ENCODE results near the gene ORM1.

The ORM1 gene

GRCh38 chr9:114359801-114360200, 36.9 kb downstream of the ORM1 start:
- Histone ChIP-seq H2AFZ (ENCODE audit: low read length) (no peak overlapping the region), H2BK15ac (ENCODE audit: low read length) (no peak overlapping the region), H3K27ac (replicated peaks; ENCODE audit: low read length) (no peak overlapping the region), H2BK5ac (ENCODE audit: low read length) (no peak overlapping the region), H3K9me3 (replicated peaks in 1 of 2; ENCODE audit: control insufficient read depth in 2 of 2, insufficient read depth in 1 of 2, low read depth in 1 of 2, low read length in 2 of 2) (no peaks in the 10 kb centered on the region), H3K36me3 (replicated peaks in 1 of 2; ENCODE audit: control insufficient read depth in 2 of 2, insufficient read depth in 2 of 2, low read length in 2 of 2) (peaks cover 28 to 79% of the 10 kb centered on the region in 2 donors), H2AK5ac (ENCODE audit: low read depth, low read length) (no peak overlapping the region), H3K14ac (ENCODE audit: low read length) (no peak overlapping the region), H2BK120ac (ENCODE audit: low read depth, low read length) (no peak overlapping the region), H3K27me3 (ENCODE audit: control insufficient read depth in 3 of 3, insufficient read depth in 3 of 3, low read depth in 1 of 3, low read length in 3 of 3) (no peaks in the 10 kb centered on the region), H3K4me1 (ENCODE audit: control insufficient read depth in 2 of 2, insufficient read depth in 1 of 2, low read depth in 1 of 2, low read length in 2 of 2) (no peaks in the 10 kb centered on the region), H4K91ac (ENCODE audit: low read depth, low read length, poor library complexity) (no peak overlapping the region), H3K79me1 (ENCODE audit: low read depth, low read length) (no peaks in the 10 kb centered on the region), H3K4me3 (ENCODE audit: low read length in 2 of 2) (peak overlapping the region in 1 of 2 donors; percentile 26), H4K8ac (ENCODE audit: low read depth, low read length) (no peak overlapping the region), H3K4me2 (ENCODE audit: insufficient read depth, low read length, poor library complexity, severe bottlenecking) (no peak overlapping the region), H2BK12ac (ENCODE audit: low read length) (no peak overlapping the region), H3K4ac (ENCODE audit: low read length) (no peak overlapping the region), H3K9ac (ENCODE audit: low read depth, low read length, poor library complexity) (no peak overlapping the region), H3K23ac (ENCODE audit: low read depth, low read length, poor library complexity) (no peak overlapping the region), H3K18ac (ENCODE audit: low read length) (no peak overlapping the region)
- WGBS, 2 donors (ENCODE audit: extremely low coverage in 2 of 2, insufficient read length in 2 of 2, insufficient replicate concordance in 1 of 2), result no CpG with 5 or more reads among the region's 7 CpGs
- no peak for DNase-seq (ENCODE audit: low spot score)

GRCh38 chr9:114361542-114361941, 38.6 kb downstream of the ORM1 start:
- H3K27me3 ChIP-seq (ENCODE audit: control insufficient read depth in 3 of 3, insufficient read depth in 3 of 3, low read depth in 1 of 3, low read length in 3 of 3), result no peaks in the 10 kb centered on the region
- no peak overlapping the region for H2AK5ac ChIP-seq (ENCODE audit: low read depth, low read length)
- no peak overlapping the region for H2AFZ ChIP-seq (ENCODE audit: low read length)
- no peak overlapping the region for H3K23ac ChIP-seq (ENCODE audit: low read depth, low read length, poor library complexity)
- H3K79me1 ChIP-seq (ENCODE audit: low read depth, low read length), result no peaks in the 10 kb centered on the region
- no peak overlapping the region for H3K4me3 ChIP-seq (ENCODE audit: low read length in 2 of 2)
- no peak overlapping the region for H3K9ac ChIP-seq (ENCODE audit: low read depth, low read length, poor library complexity)
- H3K9me3 ChIP-seq (replicated peaks in 1 of 2; ENCODE audit: control insufficient read depth in 2 of 2, insufficient read depth in 1 of 2, low read depth in 1 of 2, low read length in 2 of 2), result no peaks in the 10 kb centered on the region
- no peaks in the 10 kb centered on the region for H3K4me1 ChIP-seq (ENCODE audit: control insufficient read depth in 2 of 2, insufficient read depth in 1 of 2, low read depth in 1 of 2, low read length in 2 of 2)
- H3K18ac ChIP-seq (ENCODE audit: low read length), result no peak overlapping the region
- no peak overlapping the region for H2BK120ac ChIP-seq (ENCODE audit: low read depth, low read length)
- H2BK5ac ChIP-seq (ENCODE audit: low read length), result no peak overlapping the region
- H3K4ac ChIP-seq (ENCODE audit: low read length), result no peak overlapping the region
- H4K8ac ChIP-seq (ENCODE audit: low read depth, low read length), result no peak overlapping the region
- WGBS, 2 donors (ENCODE audit: extremely low coverage in 2 of 2, insufficient read length in 2 of 2, insufficient replicate concordance in 1 of 2), result no CpG with 5 or more reads among the region's 7 CpGs
- no peak for DNase-seq (ENCODE audit: low spot score)
- H4K91ac ChIP-seq (ENCODE audit: low read depth, low read length, poor library complexity), result no peak overlapping the region
- no peak overlapping the region for H3K4me2 ChIP-seq (ENCODE audit: insufficient read depth, low read length, poor library complexity, severe bottlenecking)
- no peak overlapping the region for H2BK12ac ChIP-seq (ENCODE audit: low read length)
- no peak overlapping the region for H3K14ac ChIP-seq (ENCODE audit: low read length)
- H2BK15ac ChIP-seq (ENCODE audit: low read length), result no peak overlapping the region
- H3K27ac ChIP-seq (replicated peaks; ENCODE audit: low read length), result no peak overlapping the region
- H3K36me3 ChIP-seq (replicated peaks in 1 of 2; ENCODE audit: control insufficient read depth in 2 of 2, insufficient read depth in 2 of 2, low read length in 2 of 2), result peaks cover 23 to 69% of the 10 kb centered on the region in 2 donors

GRCh38 chr9:114362394-114362793, 39.5 kb downstream of the ORM1 start:
- Histone ChIP-seq H3K27me3 (ENCODE audit: control insufficient read depth in 3 of 3, insufficient read depth in 3 of 3, low read depth in 1 of 3, low read length in 3 of 3) (no peaks in the 10 kb centered on the region), H2BK5ac (ENCODE audit: low read length) (no peak overlapping the region), H3K18ac (ENCODE audit: low read length) (no peak overlapping the region), H2BK15ac (ENCODE audit: low read length) (no peak overlapping the region), H2BK120ac (ENCODE audit: low read depth, low read length) (no peak overlapping the region), H2AK5ac (ENCODE audit: low read depth, low read length) (no peak overlapping the region), H3K79me1 (ENCODE audit: low read depth, low read length) (no peaks in the 10 kb centered on the region), H3K36me3 (replicated peaks in 1 of 2; ENCODE audit: control insufficient read depth in 2 of 2, insufficient read depth in 2 of 2, low read length in 2 of 2) (peaks cover 21 to 66% of the 10 kb centered on the region in 2 donors), H2AFZ (ENCODE audit: low read length) (no peak overlapping the region), H4K91ac (ENCODE audit: low read depth, low read length, poor library complexity) (no peak overlapping the region), H3K4ac (ENCODE audit: low read length) (no peak overlapping the region), H2BK12ac (ENCODE audit: low read length) (no peak overlapping the region), H3K14ac (ENCODE audit: low read length) (no peak overlapping the region), H3K9ac (ENCODE audit: low read depth, low read length, poor library complexity) (no peak overlapping the region), H3K23ac (ENCODE audit: low read depth, low read length, poor library complexity) (no peak overlapping the region), H3K4me1 (ENCODE audit: control insufficient read depth in 2 of 2, insufficient read depth in 1 of 2, low read depth in 1 of 2, low read length in 2 of 2) (no peaks in the 10 kb centered on the region), H3K4me3 (ENCODE audit: low read length in 2 of 2) (no peak overlapping the region), H4K8ac (ENCODE audit: low read depth, low read length) (no peak overlapping the region), H3K9me3 (replicated peaks in 1 of 2; ENCODE audit: control insufficient read depth in 2 of 2, insufficient read depth in 1 of 2, low read depth in 1 of 2, low read length in 2 of 2) (no peaks in the 10 kb centered on the region), H3K27ac (replicated peaks; ENCODE audit: low read length) (no peak overlapping the region), H3K4me2 (ENCODE audit: insufficient read depth, low read length, poor library complexity, severe bottlenecking) (no peak overlapping the region)
- DNase-seq (ENCODE audit: low spot score), result no peak
- no CpG with 5 or more reads among the region's 12 CpGs for WGBS, 2 donors (ENCODE audit: extremely low coverage in 2 of 2, insufficient read length in 2 of 2, insufficient replicate concordance in 1 of 2)

- H3K36me3 ChIP-seq (replicated peaks in 1 of 2; ENCODE audit: control insufficient read depth in 2 of 2, insufficient read depth in 2 of 2, low read length in 2 of 2), result peaks cover 25 to 65% of the 10 kb centered on the region in 2 donors
- no peak overlapping the region for H4K8ac ChIP-seq (ENCODE audit: low read depth, low read length)
- no peak overlapping the region for H3K4me2 ChIP-seq (ENCODE audit: insufficient read depth, low read length, poor library complexity, severe bottlenecking)
- no peak overlapping the region for H2BK120ac ChIP-seq (ENCODE audit: low read depth, low read length)
- no peak overlapping the region for H3K14ac ChIP-seq (ENCODE audit: low read length)
- no peak overlapping the region for H3K4me3 ChIP-seq (ENCODE audit: low read length in 2 of 2)
- DNase-seq (ENCODE audit: low spot score), result no peak
- no peaks in the 10 kb centered on the region for H3K4me1 ChIP-seq (ENCODE audit: control insufficient read depth in 2 of 2, insufficient read depth in 1 of 2, low read depth in 1 of 2, low read length in 2 of 2)
- no peaks in the 10 kb centered on the region for H3K9me3 ChIP-seq (replicated peaks in 1 of 2; ENCODE audit: control insufficient read depth in 2 of 2, insufficient read depth in 1 of 2, low read depth in 1 of 2, low read length in 2 of 2)
- no peak overlapping the region for H2BK12ac ChIP-seq (ENCODE audit: low read length)
- no peak overlapping the region for H2BK5ac ChIP-seq (ENCODE audit: low read length)
- H3K4ac ChIP-seq (ENCODE audit: low read length), result no peak overlapping the region
- H2AFZ ChIP-seq (ENCODE audit: low read length), result no peak overlapping the region
- no peak overlapping the region for H3K23ac ChIP-seq (ENCODE audit: low read depth, low read length, poor library complexity)
- no peak overlapping the region for H4K91ac ChIP-seq (ENCODE audit: low read depth, low read length, poor library complexity)
- no peak overlapping the region for H2BK15ac ChIP-seq (ENCODE audit: low read length)
- WGBS, 2 donors (ENCODE audit: extremely low coverage in 2 of 2, insufficient read length in 2 of 2, insufficient replicate concordance in 1 of 2), result no CpG with 5 or more reads among the region's 2 CpGs
- H3K79me1 ChIP-seq (ENCODE audit: low read depth, low read length), result no peaks in the 10 kb centered on the region
- no peak overlapping the region for H3K27ac ChIP-seq (replicated peaks; ENCODE audit: low read length)
- no peak overlapping the region for H2AK5ac ChIP-seq (ENCODE audit: low read depth, low read length)
- no peak overlapping the region for H3K9ac ChIP-seq (ENCODE audit: low read depth, low read length, poor library complexity)
- H3K27me3 ChIP-seq (ENCODE audit: control insufficient read depth in 3 of 3, insufficient read depth in 3 of 3, low read depth in 1 of 3, low read length in 3 of 3), result no peaks in the 10 kb centered on the region
- no peak overlapping the region for H3K18ac ChIP-seq (ENCODE audit: low read length)
Measured at GRCh38 chr9:114363424-114363823, 40.5 kb downstream of the ORM1 start.
